ENCODE measurements around the gene NUF2. TPM values are rescaled to one million over a fixed set of nuclear protein-coding genes. Genes with fewer than 3 reads are reported as not detected.

The NUF2 gene
- total and polyA plus RNA-seq, 2 of the 4 experiments (the other 2 are of a cell fraction) = 13.0 to 18.5 TPM

GRCh38 chr1:163397451-163398200 lies 75.9 kb downstream of the NUF2 start:
- Histone ChIP-seq H3K4ac (ENCODE audit: low read depth, low read length) (no peak overlapping the region), H3K14ac (replicated peaks; ENCODE audit: low read depth, low read length) (no peak overlapping the region), H3K27ac (ENCODE audit: insufficient read depth, low read length) (no peak overlapping the region), H3K23ac (ENCODE audit: low read depth, low read length) (no peak overlapping the region), H3K4me1 (ENCODE audit: control insufficient read depth, insufficient read depth, low read length) (no peaks in the 10 kb centered on the region), H4K20me1 (ENCODE audit: insufficient read depth, low read length) (no peaks in the 10 kb centered on the region), H2BK15ac (ENCODE audit: low read depth, low read length) (no peak overlapping the region), H2BK20ac (ENCODE audit: low read depth, low read length) (no peak overlapping the region), H2AK9ac (replicated peaks; ENCODE audit: low read depth, low read length, poor library complexity) (no peak overlapping the region), H2AFZ (replicated peaks; ENCODE audit: low read length, poor library complexity) (no peak overlapping the region), H2BK5ac (ENCODE audit: low read depth, low read length, poor library complexity, severe bottlenecking) (no peak overlapping the region), H3K9me1 (ENCODE audit: insufficient read depth, low read length) (no peaks in the 10 kb centered on the region), H3K79me1 (ENCODE audit: low read depth in 1 of 2, low read length in 2 of 2) (no peaks in the 10 kb centered on the region), H3K9me3 (ENCODE audit: control insufficient read depth, insufficient read depth, low read length) (no peaks in the 10 kb centered on the region), H3K9ac (ENCODE audit: low read depth, low read length) (no peak overlapping the region), H2AK5ac (ENCODE audit: low read depth, low read length) (no peak overlapping the region), H2BK120ac (ENCODE audit: low read depth, low read length) (no peak overlapping the region), H3K27me3 (ENCODE audit: control insufficient read depth, insufficient read depth, low read length) (peaks cover 3% of the 10 kb centered on the region), H3K56ac (ENCODE audit: extremely low read depth, insufficient read depth, low read length) (no peak overlapping the region), H3K4me3 (ENCODE audit: insufficient read depth, low read depth, low read length) (no peak overlapping the region), H3K4me2 (ENCODE audit: low read depth, low read length) (no peak overlapping the region), H3K18ac (ENCODE audit: low read depth, low read length) (no peak overlapping the region), H4K91ac (ENCODE audit: insufficient read depth, low read depth, low read length) (no peak overlapping the region), H3K36me3 (ENCODE audit: control insufficient read depth, insufficient read depth, low read length) (no peaks in the 10 kb centered on the region), H4K8ac (ENCODE audit: low read depth in 2 of 2, low read length in 2 of 2) (no peak overlapping the region), H4K5ac (ENCODE audit: low read depth, low read length) (no peak overlapping the region)
- no peak for DNase-seq
- no peak for ATAC-seq (ENCODE audit: low read depth)
- intact Hi-C loops (cut with micrococcal nuclease) = no loop called here
- ChIA-PET POLR2A (ENCODE audit: unreplicated experiment) (no interaction called here), CTCF (interaction anchor here (1.2 kb wide), 1 partner anchor 1676 kb away, joined by 3 read pairs; no protein-coding TSS in a partner anchor)
- TF ChIP-seq ELK1 (IDR thresholded peaks at IDR 0.05; ENCODE audit: borderline replicate concordance, low read depth, low read length) = no peak
- no peak for TF ChIP-seq RFX5 (IDR thresholded peaks at IDR 0.05; ENCODE audit: low read depth, low read length)
- TF ChIP-seq CHD1 (IDR thresholded peaks at IDR 0.05; ENCODE audit: low read depth, low read length) = no peak
- TF ChIP-seq, protein P1, sequence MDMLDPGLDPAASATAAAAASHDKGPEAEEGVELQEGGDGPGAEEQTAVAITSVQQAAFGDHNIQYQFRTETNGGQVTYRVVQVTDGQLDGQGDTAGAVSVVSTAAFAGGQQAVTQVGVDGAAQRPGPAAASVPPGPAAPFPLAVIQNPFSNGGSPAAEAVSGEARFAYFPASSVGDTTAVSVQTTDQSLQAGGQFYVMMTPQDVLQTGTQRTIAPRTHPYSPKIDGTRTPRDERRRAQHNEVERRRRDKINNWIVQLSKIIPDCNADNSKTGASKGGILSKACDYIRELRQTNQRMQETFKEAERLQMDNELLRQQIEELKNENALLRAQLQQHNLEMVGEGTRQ (IDR thresholded peaks at IDR 0.05; ENCODE audit: low read depth, low read length) = no peak
- no peak for TF ChIP-seq MAFK (IDR thresholded peaks at IDR 0.05; ENCODE audit: low read depth, low read length)
- TF ChIP-seq RCOR1 (IDR thresholded peaks at IDR 0.05; ENCODE audit: insufficient replicate concordance, low read length) = no peak
- TF ChIP-seq FOS (IDR thresholded peaks at IDR 0.05; ENCODE audit: low read depth, low read length) = no peak
- TF ChIP-seq MXI1 (IDR thresholded peaks at IDR 0.05; ENCODE audit: borderline replicate concordance, low read depth, low read length) = no peak
- TF ChIP-seq BHLHE40 (IDR thresholded peaks at IDR 0.05; ENCODE audit: low read depth, low read length) = no peak
- no peak for TF ChIP-seq RAD21 (IDR thresholded peaks at IDR 0.05; ENCODE audit: low read length)
- no peak for TF ChIP-seq CEBPB (IDR thresholded peaks at IDR 0.05; ENCODE audit: low read depth, low read length)
- TF ChIP-seq SMC3 (IDR thresholded peaks at IDR 0.05; ENCODE audit: low read depth, low read length) = no peak
- in situ Hi-C loops (cut with MboI; ENCODE audit: low sequenced_read_pairs) = no loop called here
- BruUV-seq (replicated peaks) = no TSS peak
- 0% methylated on average over 1 of the region's 4 CpGs; no CpG with 5 or more reads in 1 of the 2 experiments for WGBS, 2 experiments (ENCODE audit: extremely low coverage in 2 of 2, insufficient read length in 1 of 2)
- dilution Hi-C loops (cut with HindIII; ENCODE audit: low sequenced_read_pairs, unreplicated experiment) = no loop called here
